ENCODE measurements around the gene OR13J1. TPM values are rescaled to one million over a fixed set of nuclear protein-coding genes. Genes with fewer than 3 reads are reported as not detected.
"Not testable (repeated sequence)": the region's sequence is repeated elsewhere in the genome, so short reads cannot be mapped to it uniquely, and the experiment has no call there.

OR13J1 gene
- total RNA-seq, 1 donor from 2014 or later: not detected

DNA sequence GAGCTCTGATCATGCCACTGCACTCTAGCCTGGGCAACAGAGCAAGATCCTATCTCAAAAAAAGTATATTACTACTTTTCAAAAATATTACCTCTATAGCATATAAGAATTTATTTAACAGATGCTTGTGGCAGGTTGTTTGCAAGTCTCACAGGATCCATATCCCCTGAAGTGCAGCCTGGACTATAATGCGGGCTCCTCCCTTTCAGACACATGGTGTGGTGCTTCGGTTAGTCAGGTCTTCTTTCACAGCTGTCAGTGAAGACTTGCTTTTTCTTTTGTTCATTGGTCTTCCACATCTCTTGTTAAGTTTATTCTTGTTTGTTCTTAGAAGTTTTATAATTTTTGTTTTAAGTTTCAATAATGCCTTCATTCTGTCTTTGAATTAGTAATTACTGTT lies 26.4 kb upstream of the OR13J1 start:
- DNase-seq (no peak), ATAC-seq (ENCODE audit: low read depth) (no peak)
- Mint-ChIP-seq H3K4me3 (no peak overlapping the region), H3K9me3 (no peaks in the 10 kb centered on the region), H3K36me3 (ENCODE audit: low read depth) (no peaks in the 10 kb centered on the region), H3K27ac (no peak overlapping the region), H3K27me3 (peaks cover 40% of the 10 kb centered on the region), H3K4me1 (no peaks in the 10 kb centered on the region)
- ChIA-PET POLR2A (interaction anchor here (0.5 kb wide), 1 partner anchor 876 kb away, joined by 4 read pairs; no protein-coding TSS in a partner anchor), CTCF (no interaction called here)
- intact Hi-C loops (cut with micrococcal nuclease): no loop called here
- TF ChIP-seq, protein P1, sequence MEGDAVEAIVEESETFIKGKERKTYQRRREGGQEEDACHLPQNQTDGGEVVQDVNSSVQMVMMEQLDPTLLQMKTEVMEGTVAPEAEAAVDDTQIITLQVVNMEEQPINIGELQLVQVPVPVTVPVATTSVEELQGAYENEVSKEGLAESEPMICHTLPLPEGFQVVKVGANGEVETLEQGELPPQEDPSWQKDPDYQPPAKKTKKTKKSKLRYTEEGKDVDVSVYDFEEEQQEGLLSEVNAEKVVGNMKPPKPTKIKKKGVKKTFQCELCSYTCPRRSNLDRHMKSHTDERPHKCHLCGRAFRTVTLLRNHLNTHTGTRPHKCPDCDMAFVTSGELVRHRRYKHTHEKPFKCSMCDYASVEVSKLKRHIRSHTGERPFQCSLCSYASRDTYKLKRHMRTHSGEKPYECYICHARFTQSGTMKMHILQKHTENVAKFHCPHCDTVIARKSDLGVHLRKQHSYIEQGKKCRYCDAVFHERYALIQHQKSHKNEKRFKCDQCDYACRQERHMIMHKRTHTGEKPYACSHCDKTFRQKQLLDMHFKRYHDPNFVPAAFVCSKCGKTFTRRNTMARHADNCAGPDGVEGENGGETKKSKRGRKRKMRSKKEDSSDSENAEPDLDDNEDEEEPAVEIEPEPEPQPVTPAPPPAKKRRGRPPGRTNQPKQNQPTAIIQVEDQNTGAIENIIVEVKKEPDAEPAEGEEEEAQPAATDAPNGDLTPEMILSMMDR (IDR thresholded peaks at IDR 0.05): no peak

DNA sequence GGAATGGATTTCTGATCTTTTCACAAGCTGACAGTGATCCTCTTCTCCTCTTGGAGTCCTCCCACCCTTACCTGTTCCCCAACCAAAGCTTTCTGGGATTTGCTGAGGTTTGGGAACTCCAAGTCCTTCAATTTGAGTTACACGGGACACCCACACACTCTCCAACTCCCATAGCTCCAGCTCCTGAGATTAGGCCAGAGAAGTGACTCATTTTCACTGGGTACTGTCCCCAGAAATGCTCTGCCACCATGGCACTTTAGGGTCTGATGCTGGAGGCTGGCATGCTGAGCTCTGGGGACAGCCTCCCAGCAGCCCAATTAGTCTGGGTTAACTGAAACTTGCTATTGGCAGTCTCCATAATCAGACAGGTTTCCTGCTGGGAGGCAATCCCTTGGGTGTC lies 21.9 kb upstream of the OR13J1 start:
- Mint-ChIP-seq H3K36me3 (ENCODE audit: low read depth) (no peaks in the 10 kb centered on the region), H3K27ac (no peak overlapping the region), H3K4me1 (no peaks in the 10 kb centered on the region), H3K27me3 (peaks cover 30% of the 10 kb centered on the region), H3K9me3 (no peaks in the 10 kb centered on the region), H3K4me3 (no peak overlapping the region)
- TF ChIP-seq, protein P1 (IDR thresholded peaks at IDR 0.05): no peak
- no peak for DNase-seq
- ChIA-PET POLR2A (no interaction called here), CTCF (no interaction called here)
- ATAC-seq (ENCODE audit: low read depth): no peak
- intact Hi-C loops (cut with micrococcal nuclease): no loop called here

DNA sequence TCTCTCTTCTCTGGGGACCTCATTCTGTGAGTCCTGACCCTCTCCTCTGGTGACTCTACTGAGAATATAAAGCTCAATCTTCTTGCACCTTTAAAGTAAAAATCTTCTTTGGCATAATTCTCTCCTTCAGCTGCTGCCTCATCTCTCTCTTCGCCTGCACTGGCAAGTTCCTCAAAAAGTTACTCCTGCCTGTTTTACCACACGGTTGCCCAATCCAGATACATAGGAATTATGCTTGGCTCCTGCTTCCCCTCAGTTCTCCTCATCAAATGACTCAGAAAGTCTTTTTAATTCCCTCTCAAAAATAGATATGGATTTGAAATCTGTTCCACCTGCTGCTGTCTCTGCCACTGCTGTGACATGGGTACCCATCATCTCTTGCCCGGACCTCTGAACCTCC lies 21.4 kb upstream of the OR13J1 start:
- peaks cover 30% of the 10 kb centered on the region for H3K27me3 Mint-ChIP-seq
- CTCF ChIA-PET: interaction anchor here (0.8 to 1.3 kb wide), 2 partner anchors 9 to 101 kb away, joined by 3 to 4 read pairs; no protein-coding TSS in a partner anchor
- H3K27ac Mint-ChIP-seq: no peak overlapping the region

DNA sequence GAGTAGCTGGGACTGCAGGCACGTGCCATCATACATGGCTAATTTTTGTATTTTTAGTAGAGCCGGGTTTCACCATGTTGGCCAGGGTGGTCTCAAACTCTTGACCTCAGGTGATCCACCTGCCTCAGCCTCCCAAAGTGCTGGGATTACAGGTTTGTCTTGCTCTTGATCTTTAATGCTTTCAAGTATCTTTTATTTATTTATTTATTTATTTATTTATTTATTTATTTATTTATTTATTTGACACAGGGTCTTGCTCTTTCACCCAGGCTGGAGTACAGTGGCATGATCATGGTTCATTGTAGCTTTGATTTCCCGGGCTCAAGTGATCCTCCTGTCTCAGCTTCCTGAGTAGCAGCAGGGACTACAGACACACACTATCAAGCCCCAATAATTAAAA lies 14.7 kb upstream of the OR13J1 start:
- CTCF ChIA-PET: interaction anchor here (2.0 to 2.4 kb wide), 2 partner anchors 59 to 95 kb away, joined by 10 to 12 read pairs; no protein-coding TSS in a partner anchor
- peaks cover 10% of the 10 kb centered on the region for H3K27me3 Mint-ChIP-seq
- H3K4me1 Mint-ChIP-seq; H3K27ac Mint-ChIP-seq; H3K4me3 Mint-ChIP-seq; POLR2A ChIA-PET; H3K9me3 Mint-ChIP-seq; DNase-seq; ATAC-seq (ENCODE audit: low read depth); H3K36me3 Mint-ChIP-seq (ENCODE audit: low read depth): not testable (repeated sequence)
- intact Hi-C loops (cut with micrococcal nuclease): loop anchor here (5.0 kb wide), 1 partner anchor 38 kb away; no protein-coding TSS in a partner anchor

More for the DNA sequence above, 21.4 kb upstream of the OR13J1 start:
- TF ChIP-seq, protein P1 (IDR thresholded peaks at IDR 0.05): no peak
- Mint-ChIP-seq H3K36me3 (ENCODE audit: low read depth) (no peaks in the 10 kb centered on the region), H3K4me3 (no peak overlapping the region), H3K4me1 (no peaks in the 10 kb centered on the region), H3K9me3 (no peaks in the 10 kb centered on the region)
- POLR2A ChIA-PET: no interaction called here
- DNase-seq: no peak
- intact Hi-C loops (cut with micrococcal nuclease): no loop called here
- no peak for ATAC-seq (ENCODE audit: low read depth)

DNA sequence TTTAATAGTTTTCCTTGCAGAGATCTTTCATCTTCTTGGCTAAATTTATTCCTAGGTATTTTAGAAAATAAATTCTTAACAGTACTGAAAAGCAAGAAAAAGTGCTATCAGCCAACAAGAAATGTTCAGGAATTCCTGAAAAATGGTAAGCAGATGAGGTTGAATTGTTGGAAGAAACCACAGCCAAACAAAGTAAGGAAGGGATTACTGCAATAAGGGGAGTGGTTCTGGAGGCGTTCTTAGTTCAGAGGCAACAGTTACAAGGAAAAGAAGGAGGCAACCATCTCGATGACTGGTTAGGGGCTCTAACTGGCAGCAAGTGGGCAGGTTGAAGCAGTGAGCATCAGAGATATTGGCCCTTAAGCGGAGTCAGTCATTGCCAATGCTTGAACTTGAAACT lies 12.8 kb upstream of the OR13J1 start:
- Mint-ChIP-seq H3K27ac (no peak overlapping the region), H3K4me1 (no peaks in the 10 kb centered on the region), H3K4me3 (no peak overlapping the region), H3K9me3 (no peaks in the 10 kb centered on the region), H3K36me3 (ENCODE audit: low read depth) (no peaks in the 10 kb centered on the region), H3K27me3 (peaks cover 10% of the 10 kb centered on the region)
- CTCF ChIA-PET: interaction anchor here (0.8 to 3.2 kb wide), 21 partner anchors 18 to 279 kb away, joined by 3 to 114 read pairs (median 7); partner anchors contain the start of genes HINT2, NPR2, SPAG8 and TPM2
- POLR2A ChIA-PET: no interaction called here
- ATAC-seq (ENCODE audit: low read depth) (no peak), DNase-seq (no peak)
- intact Hi-C loops (cut with micrococcal nuclease): loop anchor here (1.0 to 5.0 kb wide), 9 partner anchors 36 to 402 kb away; partner anchors contain the start of genes CCDC107, HINT2 and RMRP
- TF ChIP-seq, protein P1 (IDR thresholded peaks at IDR 0.05): no peak
